Osteoblast (primary cell): Measurements from ENCODE around the gene MED13L. TPM values are rescaled to one million over a fixed set of nuclear protein-coding genes. Genes with fewer than 3 reads are reported as not detected.

Experiments used
- DNase-seq: peaks from one replicate; pipeline ENCODE4 v3.0.0; 2011; ENCODE audit warnings: low spot score, mixed read lengths; ENCODE audit not compliant: insufficient read length; ENCODE audit errors: missing footprints
- H2AFZ ChIP-seq: 2 replicates; pipeline ENCODE4 v1.6.0; 2011; ENCODE audit warnings: mild to moderate bottlenecking, low read length
- H3K27ac ChIP-seq: 2 replicates; pipeline ENCODE4 v1.5.1; 2011; ENCODE audit warnings: mild to moderate bottlenecking, low read depth, low read length, moderate library complexity
- H3K27me3 ChIP-seq: 2 replicates; pipeline ENCODE4 v1.6.0; 2012; ENCODE audit warnings: mild to moderate bottlenecking, control low read depth, inconsistent platforms, low read length, moderate library complexity; ENCODE audit not compliant: insufficient read depth
- H3K36me3 ChIP-seq: 2 replicates; pipeline ENCODE4 v1.5.1; 2011; ENCODE audit warnings: mild to moderate bottlenecking, low read length, control low read depth, moderate library complexity; ENCODE audit not compliant: insufficient read depth
- H3K4me1 ChIP-seq: 2 replicates; pipeline ENCODE4 v1.5.1; 2011; ENCODE audit warnings: mild to moderate bottlenecking, low read length, control low read depth, moderate library complexity; ENCODE audit not compliant: insufficient read depth
- H3K4me2 ChIP-seq: 2 replicates; pipeline ENCODE4 v1.6.0; 2011; ENCODE audit warnings: mild to moderate bottlenecking, low read length; ENCODE audit not compliant: insufficient read depth
- H3K4me3 ChIP-seq: fragments of 200-600 bp; sonication (generic); 3 replicates; pipeline ENCODE4 v1.5.1; 2012; ENCODE audit warnings: mild to moderate bottlenecking, low read length, inconsistent platforms; ENCODE audit not compliant: insufficient read depth
- H3K79me2 ChIP-seq: 2 replicates; pipeline ENCODE4 v1.6.0; 2012; ENCODE audit warnings: mild to moderate bottlenecking, low read length, control low read depth, inconsistent platforms; ENCODE audit not compliant: insufficient read depth
- H3K9me3 ChIP-seq: 2 replicates; pipeline ENCODE4 v1.5.1; 2011; ENCODE audit warnings: low read depth, low read length, control low read depth
- H4K20me1 ChIP-seq: 2 replicates; pipeline ENCODE4 v1.6.0; 2012; ENCODE audit warnings: mild to moderate bottlenecking, low read length, control low read depth; ENCODE audit not compliant: insufficient read depth
- total RNA-seq: library from RNA; depleted of rRNA; stranded (reverse); fragments of >200 nt; gene quantifications from 2 replicates; pipeline ENCODE4 v1.2.3, GENCODE V29; 2012
- TF ChIP-seq, protein P1 (sequence below): IDR thresholded peaks from 2 replicates; pipeline ENCODE4 v1.5.1; 2011; ENCODE audit warnings: mild to moderate bottlenecking, low read depth, low read length, moderate library complexity; ENCODE audit errors: extremely low read depth

The MED13L gene
- total RNA-seq, 1 donor, result 359 TPM

DNA sequence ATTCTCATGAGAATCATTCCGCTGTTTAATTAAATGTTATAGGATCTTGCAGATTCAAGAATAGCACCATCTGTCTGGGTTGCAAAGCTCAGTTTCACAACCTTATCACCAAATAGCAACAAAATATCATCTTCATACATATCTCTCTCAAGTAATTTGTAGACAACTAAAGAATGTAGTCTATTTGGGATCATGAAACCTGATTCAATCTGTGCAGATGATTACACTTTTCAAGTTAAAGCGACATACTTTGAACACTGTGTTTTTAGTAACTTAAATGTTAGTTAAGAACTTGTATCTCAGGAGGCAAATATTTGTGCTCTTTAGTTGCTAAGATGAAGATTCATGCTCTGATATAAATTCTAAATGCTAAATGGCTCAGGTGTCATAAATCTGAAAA lies 14.8 kb downstream of the MED13L start:
- H3K27me3 ChIP-seq, result no peaks in the 10 kb centered on the region
- H3K36me3 ChIP-seq, result no peaks in the 10 kb centered on the region
- no peak overlapping the region for H3K4me2 ChIP-seq
- no peak overlapping the region for H2AFZ ChIP-seq
- no peak overlapping the region for H3K4me3 ChIP-seq
- H3K79me2 ChIP-seq, result peaks cover 100% of the 10 kb centered on the region
- peaks cover 47% of the 10 kb centered on the region for H3K4me1 ChIP-seq
- peaks cover 78% of the 10 kb centered on the region for H4K20me1 ChIP-seq
- TF ChIP-seq, protein P1, sequence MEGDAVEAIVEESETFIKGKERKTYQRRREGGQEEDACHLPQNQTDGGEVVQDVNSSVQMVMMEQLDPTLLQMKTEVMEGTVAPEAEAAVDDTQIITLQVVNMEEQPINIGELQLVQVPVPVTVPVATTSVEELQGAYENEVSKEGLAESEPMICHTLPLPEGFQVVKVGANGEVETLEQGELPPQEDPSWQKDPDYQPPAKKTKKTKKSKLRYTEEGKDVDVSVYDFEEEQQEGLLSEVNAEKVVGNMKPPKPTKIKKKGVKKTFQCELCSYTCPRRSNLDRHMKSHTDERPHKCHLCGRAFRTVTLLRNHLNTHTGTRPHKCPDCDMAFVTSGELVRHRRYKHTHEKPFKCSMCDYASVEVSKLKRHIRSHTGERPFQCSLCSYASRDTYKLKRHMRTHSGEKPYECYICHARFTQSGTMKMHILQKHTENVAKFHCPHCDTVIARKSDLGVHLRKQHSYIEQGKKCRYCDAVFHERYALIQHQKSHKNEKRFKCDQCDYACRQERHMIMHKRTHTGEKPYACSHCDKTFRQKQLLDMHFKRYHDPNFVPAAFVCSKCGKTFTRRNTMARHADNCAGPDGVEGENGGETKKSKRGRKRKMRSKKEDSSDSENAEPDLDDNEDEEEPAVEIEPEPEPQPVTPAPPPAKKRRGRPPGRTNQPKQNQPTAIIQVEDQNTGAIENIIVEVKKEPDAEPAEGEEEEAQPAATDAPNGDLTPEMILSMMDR, result no peak
- DNase-seq, result no peak
- no peak overlapping the region for H3K27ac ChIP-seq
- no peaks in the 10 kb centered on the region for H3K9me3 ChIP-seq

DNA sequence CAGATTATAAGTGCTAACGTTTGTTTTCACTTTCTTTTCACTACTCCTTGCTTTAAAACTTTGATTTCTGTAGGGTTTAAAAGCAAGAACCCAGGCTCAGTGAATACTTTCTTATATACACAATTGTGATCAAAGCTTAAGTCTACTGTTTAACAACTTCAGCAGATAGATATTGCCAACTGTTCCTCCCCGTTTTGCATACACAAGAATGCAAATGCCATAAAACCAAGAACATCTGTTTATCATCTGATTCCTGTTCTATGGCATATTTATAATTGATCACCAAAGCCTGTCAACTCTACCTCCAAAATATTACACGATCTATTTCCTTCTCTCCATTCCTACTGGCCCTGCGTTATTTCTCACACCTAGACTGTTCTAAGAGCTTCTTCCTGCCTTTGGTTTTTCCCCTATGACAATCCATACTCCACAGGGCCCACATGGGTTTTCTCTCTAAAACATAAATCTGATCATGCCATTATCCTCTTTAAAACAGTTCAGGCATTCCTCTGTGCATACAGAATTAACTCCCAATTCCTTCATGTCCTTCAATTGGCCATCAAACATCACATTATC lies 15.9 kb downstream of the MED13L start:
- Histone ChIP-seq H3K36me3 (no peaks in the 10 kb centered on the region), H3K27ac (no peak overlapping the region), H3K9me3 (no peaks in the 10 kb centered on the region), H3K4me1 (peaks cover 35% of the 10 kb centered on the region), H3K79me2 (peaks cover 100% of the 10 kb centered on the region), H4K20me1 (peaks cover 77% of the 10 kb centered on the region), H3K4me2 (no peak overlapping the region), H2AFZ (no peak overlapping the region), H3K27me3 (no peaks in the 10 kb centered on the region), H3K4me3 (no peak overlapping the region)
- DNase-seq, result no peak
- TF ChIP-seq, protein P1, result no peak

DNA sequence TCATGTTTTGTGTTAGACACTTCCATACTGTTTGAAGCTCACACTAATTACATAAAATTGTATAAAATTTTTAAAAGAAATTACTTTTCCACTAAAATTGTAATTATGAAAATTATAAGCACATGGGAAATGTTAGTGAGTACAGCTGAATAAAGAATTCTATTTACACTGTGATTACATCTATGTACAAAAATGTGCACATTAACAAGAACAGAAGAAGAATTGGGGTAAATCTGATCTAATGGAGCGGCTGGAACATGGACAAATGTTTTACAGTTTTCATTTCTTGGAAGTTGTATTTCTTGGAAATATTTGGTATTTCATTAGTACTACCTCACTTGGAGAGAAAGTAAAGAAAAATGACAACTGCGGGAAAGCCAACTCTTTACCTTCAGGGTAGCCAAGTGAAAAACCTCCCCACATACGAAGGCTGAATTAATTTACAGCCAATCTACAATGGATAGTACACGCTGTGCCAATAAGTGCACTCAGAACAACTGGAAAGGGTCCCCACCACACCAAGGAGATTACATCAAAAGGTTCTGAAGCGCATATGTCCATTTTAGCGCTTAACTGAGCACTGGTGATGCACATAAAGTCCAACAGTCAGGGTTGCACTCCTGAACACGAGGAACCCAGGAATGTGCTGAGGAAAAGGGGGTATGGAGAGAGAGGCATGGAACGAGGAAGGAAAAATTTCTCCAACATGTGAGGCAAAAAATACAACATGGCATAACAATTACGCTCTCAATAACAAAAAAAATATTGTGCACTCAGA lies 17.5 kb downstream of the MED13L start:
- DNase-seq, result no peak
- TF ChIP-seq, protein P1, result no peak
- no peak overlapping the region for H3K4me3 ChIP-seq
- peaks cover 19% of the 10 kb centered on the region for H3K4me1 ChIP-seq
- peaks cover 100% of the 10 kb centered on the region for H3K79me2 ChIP-seq
- peaks cover 74% of the 10 kb centered on the region for H4K20me1 ChIP-seq
- H3K27me3 ChIP-seq, result no peaks in the 10 kb centered on the region
- H3K4me2 ChIP-seq, result no peak overlapping the region
- no peak overlapping the region for H2AFZ ChIP-seq
- H3K36me3 ChIP-seq, result no peaks in the 10 kb centered on the region
- H3K9me3 ChIP-seq, result no peaks in the 10 kb centered on the region
- no peak overlapping the region for H3K27ac ChIP-seq

DNA sequence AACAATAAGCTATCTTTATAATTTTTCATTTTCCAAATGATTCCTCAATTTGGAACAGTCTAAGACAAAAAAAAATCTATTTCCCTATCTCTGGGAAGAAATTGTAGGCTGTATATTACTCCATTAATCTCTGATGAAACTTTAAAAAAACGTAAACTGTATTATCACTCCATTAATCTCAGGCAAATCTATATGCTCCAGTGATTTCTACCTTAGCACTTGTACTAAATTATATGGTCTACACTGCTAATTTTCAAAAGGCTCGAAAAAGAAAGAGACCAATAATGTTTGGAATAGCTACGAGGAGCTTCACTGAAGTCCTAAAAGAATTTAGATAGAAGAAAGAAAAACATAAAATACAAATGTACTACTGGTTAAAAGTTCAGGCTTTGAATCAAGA lies 19.7 kb downstream of the MED13L start:
- Histone ChIP-seq H2AFZ (no peak overlapping the region), H3K36me3 (no peaks in the 10 kb centered on the region), H3K27me3 (no peaks in the 10 kb centered on the region), H3K27ac (peak overlapping the region; percentile 5), H3K79me2 (peaks cover 100% of the 10 kb centered on the region), H3K4me3 (no peak overlapping the region), H4K20me1 (peaks cover 72% of the 10 kb centered on the region), H3K4me2 (peak overlapping the region; percentile 14), H3K4me1 (peaks cover 4% of the 10 kb centered on the region), H3K9me3 (no peaks in the 10 kb centered on the region)
- no peak for DNase-seq
- TF ChIP-seq, protein P1, result no peak
